ENCODE measurements around the gene COMMD7. TPM values are rescaled to one million over a fixed set of nuclear protein-coding genes. Genes with fewer than 3 reads are reported as not detected.

COMMD7 gene
- total RNA-seq, 1 experiment from 2014 or later = 13.2 TPM

DNA sequence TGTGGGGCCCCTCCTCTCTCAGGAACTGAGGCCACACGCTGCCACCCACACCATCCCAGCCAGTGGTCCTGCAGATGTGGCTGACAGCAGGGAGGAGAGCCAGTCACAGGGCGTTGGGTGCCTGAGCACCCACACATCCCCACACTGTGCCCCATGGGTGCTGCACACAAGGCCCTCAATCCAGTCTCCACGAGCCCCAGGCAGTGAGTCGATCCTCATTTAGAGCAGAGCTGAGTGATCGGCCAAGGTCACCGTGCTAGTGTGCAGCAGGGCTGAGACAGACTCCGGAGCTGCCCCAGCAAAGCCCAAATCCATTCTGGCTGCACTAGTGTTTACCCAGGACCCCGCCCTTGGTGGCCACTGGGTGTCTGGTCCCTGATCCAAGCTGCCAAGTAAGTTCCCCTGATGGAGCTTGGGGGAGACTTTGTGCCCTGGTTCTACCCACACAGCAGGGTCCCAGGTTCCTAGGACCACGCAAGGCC is 78.5 kb downstream of the COMMD7 start:
- no TSS peak for BruUV-seq (replicated peaks)
- Histone ChIP-seq H3K27me3 (ENCODE audit: insufficient read depth, low read length) (no peaks in the 10 kb centered on the region), H3K79me2 (ENCODE audit: insufficient read depth, low read length) (no peaks in the 10 kb centered on the region), H3K4me2 (ENCODE audit: low read length) (peak overlapping the region; percentile 66), H4K20me1 (ENCODE audit: insufficient read depth) (no peaks in the 10 kb centered on the region), H2AFZ (ENCODE audit: low read depth, low read length, poor library complexity, severe bottlenecking) (no peak overlapping the region), H3K27ac (ENCODE audit: low read depth, low read length) (peak overlapping the region; percentile 49), H3K36me3 (ENCODE audit: control insufficient read depth in 1 of 2, insufficient read depth in 2 of 2, low read length in 2 of 2) (no peaks in the 10 kb centered on the region), H3K9ac (ENCODE audit: low read length) (no peak overlapping the region), H3K4me1 (ENCODE audit: control insufficient read depth in 1 of 2, insufficient read depth in 2 of 2, low read length in 2 of 2) (peaks cover 11 to 15% of the 10 kb centered on the region in 2 experiments), H3K9me3 (ENCODE audit: control insufficient read depth in 1 of 2, insufficient read depth in 1 of 2, low read depth in 1 of 2, low read length in 2 of 2) (peaks cover 0 to 6% of the 10 kb centered on the region in 2 experiments; a peak in 1 of 4 replicates), H3K9me2 (ENCODE audit: insufficient read depth) (no peaks in the 10 kb centered on the region), H3K4me3 (replicated peaks in 1 of 2; ENCODE audit: low read depth in 1 of 2, low read length in 2 of 2) (no peak overlapping the region)
- CTCF ChIA-PET = interaction anchor here (1.3 to 2.5 kb wide), 6 partner anchors 9 to 142 kb away, joined by 3 to 17 read pairs (median 8); partner anchors contain the start of gene C20orf203
- ATAC-seq = peak; percentile 13
- TF ChIP-seq SIN3A (IDR thresholded peaks at IDR 0.05; ENCODE audit: low read depth) (no peak), FOSL1 (IDR thresholded peaks at IDR 0.05; ENCODE audit: low read depth) (no peak), ZNF274 (IDR thresholded peaks at IDR 0.05; ENCODE audit: low read depth, low read length) (no peak), TCF7L2 (IDR thresholded peaks at IDR 0.05; ENCODE audit: borderline replicate concordance, extremely low read depth, insufficient read depth, insufficient read length) (no peak), SP1 (IDR thresholded peaks at IDR 0.05; ENCODE audit: low read depth) (no peak), ZBTB33 (IDR thresholded peaks at IDR 0.05; ENCODE audit: extremely low read depth, insufficient replicate concordance, low read length) (no peak), ELF1 (IDR thresholded peaks at IDR 0.05; ENCODE audit: borderline replicate concordance, low read depth) (no peak), EZH2 (IDR thresholded peaks at IDR 0.05) (no peak), POLR2AphosphoS5 (IDR thresholded peaks at IDR 0.05; ENCODE audit: low read depth, low read length) (no peak)
- TF ChIP-seq, protein P1, sequence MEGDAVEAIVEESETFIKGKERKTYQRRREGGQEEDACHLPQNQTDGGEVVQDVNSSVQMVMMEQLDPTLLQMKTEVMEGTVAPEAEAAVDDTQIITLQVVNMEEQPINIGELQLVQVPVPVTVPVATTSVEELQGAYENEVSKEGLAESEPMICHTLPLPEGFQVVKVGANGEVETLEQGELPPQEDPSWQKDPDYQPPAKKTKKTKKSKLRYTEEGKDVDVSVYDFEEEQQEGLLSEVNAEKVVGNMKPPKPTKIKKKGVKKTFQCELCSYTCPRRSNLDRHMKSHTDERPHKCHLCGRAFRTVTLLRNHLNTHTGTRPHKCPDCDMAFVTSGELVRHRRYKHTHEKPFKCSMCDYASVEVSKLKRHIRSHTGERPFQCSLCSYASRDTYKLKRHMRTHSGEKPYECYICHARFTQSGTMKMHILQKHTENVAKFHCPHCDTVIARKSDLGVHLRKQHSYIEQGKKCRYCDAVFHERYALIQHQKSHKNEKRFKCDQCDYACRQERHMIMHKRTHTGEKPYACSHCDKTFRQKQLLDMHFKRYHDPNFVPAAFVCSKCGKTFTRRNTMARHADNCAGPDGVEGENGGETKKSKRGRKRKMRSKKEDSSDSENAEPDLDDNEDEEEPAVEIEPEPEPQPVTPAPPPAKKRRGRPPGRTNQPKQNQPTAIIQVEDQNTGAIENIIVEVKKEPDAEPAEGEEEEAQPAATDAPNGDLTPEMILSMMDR (IDR thresholded peaks at IDR 0.05 in 2 of 3, conservative IDR thresholded peaks at IDR 0.05 in 1 of 3; ENCODE audit: borderline replicate concordance in 1 of 3, insufficient read depth in 1 of 3, low read depth in 2 of 3, low read length in 2 of 3) = no peak
- TF ChIP-seq, protein P2, sequence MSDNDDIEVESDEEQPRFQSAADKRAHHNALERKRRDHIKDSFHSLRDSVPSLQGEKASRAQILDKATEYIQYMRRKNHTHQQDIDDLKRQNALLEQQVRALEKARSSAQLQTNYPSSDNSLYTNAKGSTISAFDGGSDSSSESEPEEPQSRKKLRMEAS (IDR thresholded peaks at IDR 0.05) = no peak
- RAD21 ChIA-PET (ENCODE audit: low non-redundant PET in 1 of 2, low total read pairs in 2 of 2, uncharacterized antibody in 2 of 2, unreplicated experiment in 2 of 2) = no interaction called here
- POLR2A ChIA-PET = no interaction called here
- no peak for DNase-seq (ENCODE audit: low read depth, low spot score)
- intact Hi-C loops (cut with micrococcal nuclease) = no loop called here

Data from HCT116 (cell line).